Natural killer cell treated with Interleukin-12 subunit alpha and Interleukin-12 subunit beta and Interleukin-15 and Interleukin-18, amount 100 ng/mL, for 72 hours (primary cell): ENCODE results near the gene TIMM44. TPM values are rescaled to one million over a fixed set of nuclear protein-coding genes. Genes with fewer than 3 reads are reported as not detected.
A peak's percentile ranks its signal among the peaks of the same experiment; 100 is the strongest.

Experiments
- ATAC-seq, 2 donors: fragments of 150-1000 bp; cut with Tn5 transposase in 1 of 2; sonication (Bioruptor Pico), chemical (Tn5 transposase) in 1 of 2; 2 replicates each; pipeline ENCODE4 v1.10.0; 2021
- DNase-seq: peaks from one replicate; pipeline ENCODE4 v3.0.0; 2022; ENCODE audit warnings: low spot score
- H3K27ac Mint-ChIP-seq, 2 donors: 1 replicate in 1 of 2; 2 replicates in 1 of 2; pipeline ENCODE4 v1.8.0; 2022; ENCODE audit warnings: mixed read lengths in 2 of 2, mild to moderate bottlenecking in 1 of 2, moderate library complexity in 1 of 2
- H3K27me3 Mint-ChIP-seq, 2 donors: 1 replicate in 1 of 2; 2 replicates in 1 of 2; pipeline ENCODE4 v1.8.0; 2022; ENCODE audit warnings: mixed read lengths in 2 of 2
- H3K36me3 Mint-ChIP-seq: one replicate; pipeline ENCODE4 v1.8.0; 2022; ENCODE audit warnings: mixed read lengths
- H3K4me1 Mint-ChIP-seq, 2 donors: 1 replicate in 1 of 2; 2 replicates in 1 of 2; pipeline ENCODE4 v1.8.0; 2022; ENCODE audit warnings: low read depth in 2 of 2, mixed read lengths in 2 of 2, mild to moderate bottlenecking in 1 of 2
- H3K4me3 Mint-ChIP-seq: one replicate; pipeline ENCODE4 v1.8.0; 2022; ENCODE audit warnings: mixed read lengths
- H3K9me3 Mint-ChIP-seq: 2 replicates; pipeline ENCODE4 v1.8.0; 2022; ENCODE audit warnings: mixed read lengths
- total RNA-seq, 2 donors: library from RNA; stranded (reverse); gene quantifications; one replicate each; pipeline ENCODE4 v1.2.3, GENCODE V29; 2022

The TIMM44 gene
- total RNA-seq, 2 donors from 2014 or later = 76.0 to 126 TPM

- peaks cover 0 to 3% of the 10 kb centered on the region in 2 donors for H3K27me3 Mint-ChIP-seq
- H3K4me1 Mint-ChIP-seq = peaks cover 6 to 11% of the 10 kb centered on the region in 2 donors
- no peaks in the 10 kb centered on the region for H3K36me3 Mint-ChIP-seq
- no peak overlapping the region for H3K27ac Mint-ChIP-seq
- ATAC-seq (no peak), DNase-seq (no peak)
- H3K9me3 Mint-ChIP-seq = no peaks in the 10 kb centered on the region
- H3K4me3 Mint-ChIP-seq = no peak overlapping the region
Measured at GRCh38 chr19:7914099-7914498, 29.4 kb downstream of the TIMM44 start.

DNA sequence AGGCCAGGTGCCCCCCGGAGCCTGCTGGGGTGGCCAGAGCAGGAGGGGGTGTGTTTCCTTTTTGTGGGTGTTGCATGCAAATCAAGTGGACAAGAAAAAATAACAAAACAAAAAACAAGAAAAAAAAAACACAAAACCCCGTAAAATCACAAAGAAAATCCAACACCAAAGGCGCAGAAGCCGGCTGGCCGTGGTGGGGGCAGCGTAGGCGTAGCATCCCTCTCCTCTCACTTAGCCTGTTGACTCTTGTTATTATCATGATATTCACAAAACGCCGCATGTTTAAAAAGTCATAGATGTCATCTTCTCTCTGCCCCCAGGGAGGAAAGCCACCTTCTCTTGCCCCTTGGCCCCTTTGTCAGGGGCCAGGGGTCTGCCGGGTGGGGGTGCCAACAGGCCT, 29.8 kb downstream of the TIMM44 start:
- DNase-seq (no peak), ATAC-seq (no peak)
- Mint-ChIP-seq H3K4me1 (peaks cover 6 to 11% of the 10 kb centered on the region in 2 donors), H3K27ac (no peak overlapping the region), H3K9me3 (no peaks in the 10 kb centered on the region), H3K36me3 (no peaks in the 10 kb centered on the region), H3K4me3 (no peak overlapping the region), H3K27me3 (peaks cover 0 to 3% of the 10 kb centered on the region in 2 donors)

- Mint-ChIP-seq H3K4me3 (no peak overlapping the region), H3K27me3 (peaks cover 0 to 2% of the 10 kb centered on the region in 2 donors), H3K4me1 (peaks cover 2 to 9% of the 10 kb centered on the region in 2 donors), H3K9me3 (no peaks in the 10 kb centered on the region), H3K27ac (no peak overlapping the region), H3K36me3 (no peaks in the 10 kb centered on the region)
- ATAC-seq = no peak
- DNase-seq = no peak
Measured at GRCh38 chr19:7912697-7913564, 30.5 kb downstream of the TIMM44 start.

DNA sequence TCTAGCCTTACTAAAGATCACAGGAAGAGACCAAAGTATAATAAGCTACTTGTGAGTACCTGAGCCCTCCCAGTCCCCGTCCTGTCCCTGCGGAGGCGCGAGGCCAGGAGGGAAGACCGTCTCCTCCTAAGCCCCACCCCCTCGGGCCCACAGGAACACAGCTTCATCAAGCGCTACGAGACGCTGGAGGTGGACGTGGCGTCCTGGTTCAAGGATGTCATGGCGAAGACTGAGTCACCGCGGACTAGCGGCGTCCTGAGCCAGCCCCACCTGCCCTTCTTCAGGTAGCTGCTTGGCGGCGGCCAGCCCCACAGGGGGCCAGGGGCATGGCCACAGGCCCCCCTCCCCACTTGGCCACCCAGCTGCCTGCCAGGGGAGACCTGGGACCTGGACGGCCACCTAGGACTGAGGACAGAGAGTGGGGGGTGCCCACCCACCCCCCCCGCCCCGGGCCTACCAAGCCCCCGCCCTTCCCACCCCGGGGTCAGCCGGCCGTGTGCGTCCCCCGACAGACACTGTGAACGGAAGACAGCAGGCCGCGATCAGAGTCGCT, 31.2 kb downstream of the TIMM44 start:
- ATAC-seq = no peak

GRCh38 chr19:7911508-7912143, 31.8 kb downstream of the TIMM44 start:
- DNase-seq (no peak), ATAC-seq (no peak)
- no peaks in the 10 kb centered on the region for H3K9me3 Mint-ChIP-seq
- peaks cover 0 to 17% of the 10 kb centered on the region in 2 donors for H3K4me1 Mint-ChIP-seq
- H3K27ac Mint-ChIP-seq = no peak overlapping the region
- no peaks in the 10 kb centered on the region for H3K36me3 Mint-ChIP-seq
- no peak overlapping the region for H3K4me3 Mint-ChIP-seq
- H3K27me3 Mint-ChIP-seq = no peaks in the 10 kb centered on the region

More for the DNA sequence above, 31.2 kb downstream of the TIMM44 start:
- Mint-ChIP-seq H3K9me3 (no peaks in the 10 kb centered on the region), H3K4me3 (no peak overlapping the region), H3K27me3 (no peaks in the 10 kb centered on the region), H3K36me3 (no peaks in the 10 kb centered on the region), H3K27ac (no peak overlapping the region), H3K4me1 (peaks cover 0 to 14% of the 10 kb centered on the region in 2 donors)
- DNase-seq = no peak

- no peak for DNase-seq
- H3K36me3 Mint-ChIP-seq = no peaks in the 10 kb centered on the region
Measured at GRCh38 chr19:7910321-7911161, 32.9 kb downstream of the TIMM44 start.

GRCh38 chr19:7909471-7910067, 33.9 kb downstream of the TIMM44 start:
- DNase-seq (no peak), ATAC-seq (no peak)
- Mint-ChIP-seq H3K4me1 (peaks cover 15 to 29% of the 10 kb centered on the region in 2 donors), H3K36me3 (no peaks in the 10 kb centered on the region), H3K27ac (no peak overlapping the region), H3K9me3 (no peaks in the 10 kb centered on the region), H3K27me3 (no peaks in the 10 kb centered on the region), H3K4me3 (no peak overlapping the region)

More at GRCh38 chr19:7910321-7911161, 32.9 kb downstream of the TIMM44 start:
- no peaks in the 10 kb centered on the region for H3K9me3 Mint-ChIP-seq
- H3K4me1 Mint-ChIP-seq = peaks cover 5 to 23% of the 10 kb centered on the region in 2 donors
- H3K27me3 Mint-ChIP-seq = no peaks in the 10 kb centered on the region
- no peak overlapping the region for H3K27ac Mint-ChIP-seq
- ATAC-seq = no peak
- H3K4me3 Mint-ChIP-seq = no peak overlapping the region

- H3K36me3 Mint-ChIP-seq = no peaks in the 10 kb centered on the region
- ATAC-seq = no peak
- no peaks in the 10 kb centered on the region for H3K9me3 Mint-ChIP-seq
- peaks cover 17 to 31% of the 10 kb centered on the region in 2 donors for H3K4me1 Mint-ChIP-seq
- H3K27ac Mint-ChIP-seq = no peak overlapping the region
- no peak for DNase-seq
- no peak overlapping the region for H3K4me3 Mint-ChIP-seq
- no peaks in the 10 kb centered on the region for H3K27me3 Mint-ChIP-seq
Measured at GRCh38 chr19:7908742-7909461, 34.6 kb downstream of the TIMM44 start.

GRCh38 chr19:7908078-7908699, 35.3 kb downstream of the TIMM44 start:
- Mint-ChIP-seq H3K4me1 (peaks cover 22 to 35% of the 10 kb centered on the region in 2 donors), H3K27me3 (no peaks in the 10 kb centered on the region), H3K27ac (no peak overlapping the region), H3K36me3 (no peaks in the 10 kb centered on the region), H3K4me3 (no peak overlapping the region), H3K9me3 (no peaks in the 10 kb centered on the region)
- DNase-seq = no peak
- ATAC-seq = no peak

GRCh38 chr19:7907544-7907943, 35.9 kb downstream of the TIMM44 start:
- H3K9me3 Mint-ChIP-seq = no peaks in the 10 kb centered on the region
- H3K4me1 Mint-ChIP-seq = peaks cover 25 to 36% of the 10 kb centered on the region in 2 donors
- H3K27me3 Mint-ChIP-seq = no peaks in the 10 kb centered on the region
- H3K36me3 Mint-ChIP-seq = no peaks in the 10 kb centered on the region
- DNase-seq (no peak), ATAC-seq (no peak)
- no peak overlapping the region for H3K4me3 Mint-ChIP-seq
- H3K27ac Mint-ChIP-seq = no peak overlapping the region

- H3K4me1 Mint-ChIP-seq = peaks cover 25 to 38% of the 10 kb centered on the region in 2 donors
- H3K27me3 Mint-ChIP-seq = no peaks in the 10 kb centered on the region
- ATAC-seq (no peak), DNase-seq (no peak)
- H3K9me3 Mint-ChIP-seq = no peaks in the 10 kb centered on the region
- no peak overlapping the region for H3K27ac Mint-ChIP-seq
- H3K36me3 Mint-ChIP-seq = no peaks in the 10 kb centered on the region
- H3K4me3 Mint-ChIP-seq = no peak overlapping the region
Measured at GRCh38 chr19:7907122-7907521, 36.3 kb downstream of the TIMM44 start.

- H3K27ac Mint-ChIP-seq = peak overlapping the region; percentile 87 to 96
- ATAC-seq = no peak
Measured at GRCh38 chr19:7905859-7906258, 37.6 kb downstream of the TIMM44 start.

More at GRCh38 chr19:7905859-7906258, 37.6 kb downstream of the TIMM44 start:
- DNase-seq = no peak
- no peaks in the 10 kb centered on the region for H3K9me3 Mint-ChIP-seq
- H3K4me1 Mint-ChIP-seq = peaks cover 25 to 38% of the 10 kb centered on the region in 2 donors
- no peaks in the 10 kb centered on the region for H3K27me3 Mint-ChIP-seq
- peak overlapping the region; percentile 94 for H3K4me3 Mint-ChIP-seq
- no peaks in the 10 kb centered on the region for H3K36me3 Mint-ChIP-seq
